8988T (cell line): ENCODE measurements around the gene TNFRSF8.

Experiments used
- DNase-seq: peaks from one replicate; pipeline ENCODE4 v3.0.0; 2011

TNFRSF8 gene

GRCh38 chr1:12162459-12163137, 99.5 kb downstream of the TNFRSF8 start:
- DNase-seq = no peak

GRCh38 chr1:12163210-12163609, 100.1 kb downstream of the TNFRSF8 start:
- no peak for DNase-seq

- DNase-seq = no peak
Measured at GRCh38 chr1:12164210-12164609, 101.1 kb downstream of the TNFRSF8 start.

- DNase-seq = no peak
Measured at GRCh38 chr1:12165342-12165741, 102.2 kb downstream of the TNFRSF8 start.

GRCh38 chr1:12166834-12167492, 103.9 kb downstream of the TNFRSF8 start, which contains the start of gene TNFRSF1B:
TNFRSF1B (plus strand) TSS chr1:12166991; CDS start chr1:12167092, 101 bp downstream.
- DNase-seq = peak; percentile 66

GRCh38 chr1:12167493-12168429, 104.7 kb downstream of the TNFRSF8 start:
- no peak for DNase-seq

- DNase-seq = no peak
Measured at GRCh38 chr1:12168451-12169160, 105.5 kb downstream of the TNFRSF8 start.

- no peak for DNase-seq
Measured at GRCh38 chr1:12169442-12170135, 106.5 kb downstream of the TNFRSF8 start.

- DNase-seq = no peak
Measured at GRCh38 chr1:12170263-12170671, 107.2 kb downstream of the TNFRSF8 start.

GRCh38 chr1:12171206-12172041, 108.3 kb downstream of the TNFRSF8 start:
- DNase-seq = no peak

- no peak for DNase-seq
Measured at GRCh38 chr1:12172042-12172851, 109.1 kb downstream of the TNFRSF8 start.

GRCh38 chr1:12173041-12173509, 110.0 kb downstream of the TNFRSF8 start:
- DNase-seq = no peak

GRCh38 chr1:12173631-12174121, 110.6 kb downstream of the TNFRSF8 start:
- DNase-seq = no peak

- no peak for DNase-seq
Measured at GRCh38 chr1:12174924-12175810, 112.1 kb downstream of the TNFRSF8 start.

- DNase-seq = no peak
Measured at GRCh38 chr1:12176298-12177118, 113.4 kb downstream of the TNFRSF8 start.

GRCh38 chr1:12177156-12177998, 114.3 kb downstream of the TNFRSF8 start:
- no peak for DNase-seq

- no peak for DNase-seq
Measured at GRCh38 chr1:12177999-12178441, 114.9 kb downstream of the TNFRSF8 start.
